ENCODE results near the gene CORO1C.

Gene CORO1C

DNA sequence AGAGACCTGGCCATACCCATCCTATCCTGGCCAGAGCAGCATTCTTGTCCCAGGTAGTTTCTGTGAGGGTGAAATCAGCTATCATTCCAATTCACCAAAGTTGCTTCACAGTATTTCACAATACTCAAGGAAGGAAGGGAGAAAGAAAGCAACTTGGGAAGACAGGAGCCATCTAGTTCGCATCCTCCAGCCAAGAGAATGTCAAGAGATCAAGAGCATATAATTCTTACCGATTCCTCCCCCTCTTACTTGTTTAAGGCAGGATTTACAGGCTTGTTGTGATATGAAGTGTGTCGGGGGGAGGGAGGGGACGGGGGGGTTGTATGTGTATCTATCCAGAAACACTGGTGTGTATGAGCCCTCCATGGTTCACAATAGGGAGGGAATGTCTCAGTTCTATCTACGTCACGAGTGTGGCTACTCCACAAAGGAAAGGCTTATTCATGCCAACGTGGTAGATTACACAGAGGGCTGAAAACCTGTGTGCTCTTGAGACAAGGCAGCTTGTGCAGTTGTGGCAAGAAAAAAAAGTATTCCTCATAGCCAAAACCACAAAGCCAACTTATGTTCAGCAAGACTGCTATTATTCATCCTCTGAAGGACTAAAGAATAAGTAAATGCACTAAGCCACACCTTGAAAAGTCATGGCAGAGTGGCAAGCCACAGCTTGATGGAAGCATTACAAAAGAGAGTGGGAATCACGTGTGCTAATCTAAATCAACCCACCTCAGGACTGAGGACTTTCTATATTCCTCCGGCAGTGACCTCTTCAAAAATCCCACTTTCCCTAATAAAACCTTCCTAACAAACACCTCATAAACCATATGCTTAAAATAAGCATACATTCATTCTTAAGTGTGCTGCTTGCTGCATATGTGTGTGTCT is 35.0 kb downstream of the CORO1C start:
- no peak for DNase-seq (ENCODE audit: extremely low spot score)
- TF ChIP-seq, protein P1, sequence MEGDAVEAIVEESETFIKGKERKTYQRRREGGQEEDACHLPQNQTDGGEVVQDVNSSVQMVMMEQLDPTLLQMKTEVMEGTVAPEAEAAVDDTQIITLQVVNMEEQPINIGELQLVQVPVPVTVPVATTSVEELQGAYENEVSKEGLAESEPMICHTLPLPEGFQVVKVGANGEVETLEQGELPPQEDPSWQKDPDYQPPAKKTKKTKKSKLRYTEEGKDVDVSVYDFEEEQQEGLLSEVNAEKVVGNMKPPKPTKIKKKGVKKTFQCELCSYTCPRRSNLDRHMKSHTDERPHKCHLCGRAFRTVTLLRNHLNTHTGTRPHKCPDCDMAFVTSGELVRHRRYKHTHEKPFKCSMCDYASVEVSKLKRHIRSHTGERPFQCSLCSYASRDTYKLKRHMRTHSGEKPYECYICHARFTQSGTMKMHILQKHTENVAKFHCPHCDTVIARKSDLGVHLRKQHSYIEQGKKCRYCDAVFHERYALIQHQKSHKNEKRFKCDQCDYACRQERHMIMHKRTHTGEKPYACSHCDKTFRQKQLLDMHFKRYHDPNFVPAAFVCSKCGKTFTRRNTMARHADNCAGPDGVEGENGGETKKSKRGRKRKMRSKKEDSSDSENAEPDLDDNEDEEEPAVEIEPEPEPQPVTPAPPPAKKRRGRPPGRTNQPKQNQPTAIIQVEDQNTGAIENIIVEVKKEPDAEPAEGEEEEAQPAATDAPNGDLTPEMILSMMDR (IDR thresholded peaks at IDR 0.05; ENCODE audit: control extremely low read depth, extremely low read depth, low read depth, missing control alignments), result no peak
- CTCF ChIA-PET, result interaction anchor here (1.0 to 13.6 kb wide), 7 partner anchors 8 to 108 kb away, joined by 3 to 145 read pairs (median 7); no protein-coding TSS in a partner anchor
- POLR2A ChIA-PET, result interaction anchor here (0.6 kb wide), 1 partner anchor 130 kb away, joined by 5 read pairs; no protein-coding TSS in a partner anchor

DNA sequence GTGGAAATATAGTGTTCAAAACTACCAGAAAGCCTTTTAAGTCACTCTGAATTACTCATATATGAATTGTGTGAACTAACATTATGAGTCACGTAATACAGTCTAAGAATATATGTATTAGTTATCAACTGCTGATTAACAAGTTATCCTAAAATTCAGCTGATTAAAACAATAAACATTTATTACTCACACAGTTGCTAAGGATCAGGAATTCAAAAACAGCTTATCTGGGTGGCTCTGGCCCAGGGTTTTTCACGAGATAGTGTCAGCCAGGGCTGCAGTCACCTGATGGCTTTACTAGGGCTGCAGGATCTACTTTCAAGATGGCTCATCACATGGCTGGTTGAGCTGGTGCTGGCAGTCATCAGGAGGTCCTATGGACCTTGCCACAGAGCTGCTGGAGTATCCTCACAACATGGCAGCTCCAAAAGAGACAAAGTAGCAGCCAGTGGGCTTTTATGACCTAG is 36.5 kb downstream of the CORO1C start:
- TF ChIP-seq, protein P1 (IDR thresholded peaks at IDR 0.05; ENCODE audit: control extremely low read depth, extremely low read depth, low read depth, missing control alignments), result no peak
- ChIA-PET POLR2A (interaction anchor here (0.9 to 1.1 kb wide), 2 partner anchors 26 to 36 kb away, joined by 3 read pairs; no protein-coding TSS in a partner anchor), CTCF (interaction anchor here (1.2 to 13.6 kb wide), 6 partner anchors 9 to 109 kb away, joined by 5 to 145 read pairs (median 7); no protein-coding TSS in a partner anchor)
- no peak for DNase-seq (ENCODE audit: extremely low spot score)

DNA sequence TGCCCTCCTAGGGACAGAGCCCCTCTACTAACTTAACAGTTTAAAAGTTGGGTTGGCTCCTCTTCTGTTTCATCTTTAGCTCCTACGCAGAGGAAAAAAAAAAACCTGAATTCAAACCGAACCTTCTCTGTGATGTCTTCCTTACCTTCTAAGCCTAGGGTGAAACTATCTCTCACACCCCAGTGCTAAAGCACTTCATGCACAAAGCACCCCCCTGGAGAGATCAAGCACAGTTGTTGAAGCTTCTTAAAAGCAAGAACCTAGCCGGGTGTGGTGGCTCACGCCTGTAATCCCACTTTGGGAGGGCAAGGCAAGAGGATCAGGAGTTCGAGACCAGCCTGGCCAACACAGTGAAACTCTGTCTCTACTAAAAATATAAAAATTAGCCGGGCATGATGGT is 37.6 kb downstream of the CORO1C start:
- DNase-seq (ENCODE audit: extremely low spot score), result no peak
- ChIA-PET POLR2A (no interaction called here), CTCF (interaction anchor here (0.7 to 13.6 kb wide), 6 partner anchors 8 to 110 kb away, joined by 3 to 145 read pairs (median 6); no protein-coding TSS in a partner anchor)
- TF ChIP-seq, protein P1 (IDR thresholded peaks at IDR 0.05; ENCODE audit: control extremely low read depth, extremely low read depth, low read depth, missing control alignments), result no peak

DNA sequence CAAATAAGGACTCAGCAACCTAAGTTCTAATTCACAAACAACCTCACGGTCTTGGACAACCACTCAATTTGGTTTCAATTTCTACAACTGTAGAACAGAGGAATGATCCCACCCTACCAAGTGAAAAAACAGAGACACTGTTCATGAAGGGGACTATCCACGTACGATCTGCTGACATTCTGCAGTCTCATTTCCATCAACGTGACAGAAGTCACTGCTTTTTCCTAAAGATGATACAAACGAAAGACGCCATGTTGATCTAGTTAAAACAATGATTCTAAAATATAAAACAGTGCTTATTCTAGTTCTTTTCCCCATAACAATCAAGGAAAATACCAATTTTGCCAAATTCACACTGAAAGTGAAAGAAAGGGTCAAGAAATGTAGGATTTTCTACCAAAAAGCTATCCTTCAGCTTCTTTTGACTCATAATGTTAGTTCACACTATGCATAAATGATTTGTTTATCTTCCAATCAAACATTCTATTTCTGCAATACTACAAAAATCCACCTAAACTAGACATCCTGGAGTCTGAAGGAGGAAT is 38.1 kb downstream of the CORO1C start:
- TF ChIP-seq, protein P1 (IDR thresholded peaks at IDR 0.05; ENCODE audit: control extremely low read depth, extremely low read depth, low read depth, missing control alignments), result no peak
- POLR2A ChIA-PET, result interaction anchor here (0.6 kb wide), 1 partner anchor 114 kb away, joined by 3 read pairs; no protein-coding TSS in a partner anchor
- CTCF ChIA-PET, result interaction anchor here (0.7 to 13.6 kb wide), 7 partner anchors 7 to 27 kb away, joined by 3 to 145 read pairs (median 5); no protein-coding TSS in a partner anchor
- no peak for DNase-seq (ENCODE audit: extremely low spot score)

DNA sequence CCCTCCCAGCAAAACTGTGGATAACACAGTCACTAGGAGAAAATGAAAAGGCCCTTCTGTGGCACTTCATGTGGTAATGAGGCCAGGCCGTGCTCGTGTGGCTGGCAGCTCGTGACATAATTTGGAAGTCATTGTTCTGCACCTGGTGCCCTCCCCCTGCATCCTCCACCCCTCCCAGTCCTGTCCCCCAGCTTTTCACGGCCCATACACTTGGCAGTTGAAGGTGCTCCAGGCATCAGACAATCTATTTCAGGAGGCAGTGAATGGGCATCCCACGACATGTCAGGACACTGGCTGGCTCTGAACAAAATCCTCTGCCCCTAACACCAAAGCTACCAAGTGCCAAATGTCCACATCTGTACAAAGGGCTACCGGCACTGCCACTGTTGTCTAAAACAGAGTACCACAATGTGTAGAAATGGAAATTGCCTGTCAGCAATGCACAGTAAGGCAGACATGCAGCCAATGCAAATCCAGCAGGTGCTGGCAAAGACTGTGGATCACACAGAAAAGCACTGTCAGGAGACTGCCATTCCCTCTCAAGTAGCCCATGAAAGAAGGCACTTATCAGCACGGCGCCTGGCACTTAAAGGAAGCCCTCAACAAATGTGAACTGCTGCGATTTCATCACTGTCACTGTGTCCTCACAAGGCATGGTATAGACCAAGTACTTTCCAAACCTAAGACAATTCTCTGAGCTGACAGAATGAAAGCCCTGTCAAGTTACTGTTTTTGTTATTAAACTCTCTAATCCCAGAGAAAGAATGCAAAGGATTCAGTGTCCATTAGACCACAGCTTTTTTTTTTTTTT is 39.1 kb downstream of the CORO1C start:
- TF ChIP-seq, protein P1 (IDR thresholded peaks at IDR 0.05; ENCODE audit: control extremely low read depth, extremely low read depth, low read depth, missing control alignments), result no peak
- POLR2A ChIA-PET, result interaction anchor here (0.6 to 0.8 kb wide), 2 partner anchors 31 to 115 kb away, joined by 3 read pairs; no protein-coding TSS in a partner anchor
- DNase-seq (ENCODE audit: extremely low spot score), result no peak
- CTCF ChIA-PET, result interaction anchor here (1.0 to 13.6 kb wide), 6 partner anchors 11 to 111 kb away, joined by 3 to 145 read pairs (median 10); no protein-coding TSS in a partner anchor

Data from GM10248 (cell line).